Stimulated activated naive CD8-positive, alpha-beta T cell treated with anti-CD3 and anti-CD28 coated beads, Interleukin-15, Interleukin-2, amounts not matched to agents 100 U/mL and 50 U/mL, for 24 hours (primary cell): ENCODE data around the gene RGCC.
A peak's percentile ranks its signal among the peaks of the same experiment; 100 is the strongest.

Experiments
- ATAC-seq: fragments of 150-1000 bp; cut with Tn5 transposase; one replicate; pipeline ENCODE4 v1.10.0; 2021
- DNase-seq: peaks from one replicate; pipeline ENCODE4 v3.0.0; 2021

Gene RGCC

GRCh38 chr13:41454170-41454569 is 3.2 kb upstream of the RGCC start:
- DNase-seq (no peak), ATAC-seq (no peak)

- DNase-seq: no peak
- ATAC-seq: no peak
These were observed 1.5 kb upstream of the RGCC start for GRCh38 chr13:41455725-41456419.

DNA sequence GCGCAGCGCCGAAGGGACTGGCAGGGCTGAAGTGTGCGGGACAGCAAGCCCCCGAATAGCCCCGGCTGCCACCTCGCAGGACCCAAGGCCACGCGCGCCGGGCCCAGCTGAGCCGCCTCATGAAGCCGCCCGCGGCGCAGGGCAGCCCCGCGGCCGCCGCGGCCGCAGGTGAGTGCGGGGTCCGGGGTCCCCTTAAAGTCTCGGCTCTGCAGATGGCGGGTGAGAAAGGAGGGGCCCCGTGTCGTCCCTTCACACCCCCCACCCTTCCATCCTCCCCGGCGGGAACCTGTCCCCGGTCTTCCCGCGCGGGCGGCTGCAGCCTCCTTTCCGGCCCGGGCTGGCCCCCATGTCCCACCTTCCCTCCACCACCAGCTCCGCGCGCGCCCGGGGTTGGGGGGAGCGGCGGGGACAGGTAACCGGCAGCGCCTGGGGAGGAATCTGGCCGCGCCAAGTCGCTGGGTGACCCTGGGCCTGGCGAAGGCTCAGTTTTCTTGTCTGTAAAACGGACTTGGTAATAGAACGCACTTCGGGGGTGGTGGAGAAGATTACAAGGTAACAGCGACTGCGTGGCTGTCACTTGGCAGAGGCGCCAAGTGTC is 338 bp downstream of the RGCC start:
- ATAC-seq (peak; percentile 7), DNase-seq (peak; percentile 58)

DNA sequence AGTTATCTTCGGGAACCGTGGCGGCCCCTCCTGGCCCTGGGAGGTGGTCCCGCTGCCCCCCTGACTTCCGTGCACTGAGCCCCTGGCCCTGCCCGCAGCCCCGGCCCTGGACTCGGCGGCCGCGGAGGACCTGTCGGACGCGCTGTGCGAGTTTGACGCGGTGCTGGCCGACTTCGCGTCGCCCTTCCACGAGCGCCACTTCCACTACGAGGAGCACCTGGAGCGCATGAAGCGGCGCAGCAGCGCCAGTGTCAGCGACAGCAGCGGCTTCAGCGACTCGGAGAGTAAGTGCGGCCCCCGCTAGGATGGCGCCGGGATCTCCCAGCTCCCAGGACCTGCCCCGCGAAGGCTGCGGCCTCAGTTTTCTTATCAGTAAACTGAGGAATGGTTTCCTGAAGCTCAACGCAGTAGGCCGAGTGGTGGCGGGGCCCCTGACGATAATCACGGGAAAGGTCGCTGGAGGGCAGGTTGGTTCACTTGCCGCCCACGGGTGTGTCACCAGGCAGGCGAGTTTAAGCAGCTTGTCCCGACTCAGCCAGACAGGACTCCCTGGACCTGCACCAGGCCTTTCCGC is 924 bp downstream of the RGCC start:
- no peak for ATAC-seq
- DNase-seq: peak; percentile 75

- DNase-seq: peak; percentile 77
- no peak for ATAC-seq
These were observed 1.5 kb downstream of the RGCC start for GRCh38 chr13:41458761-41459431.

DNA sequence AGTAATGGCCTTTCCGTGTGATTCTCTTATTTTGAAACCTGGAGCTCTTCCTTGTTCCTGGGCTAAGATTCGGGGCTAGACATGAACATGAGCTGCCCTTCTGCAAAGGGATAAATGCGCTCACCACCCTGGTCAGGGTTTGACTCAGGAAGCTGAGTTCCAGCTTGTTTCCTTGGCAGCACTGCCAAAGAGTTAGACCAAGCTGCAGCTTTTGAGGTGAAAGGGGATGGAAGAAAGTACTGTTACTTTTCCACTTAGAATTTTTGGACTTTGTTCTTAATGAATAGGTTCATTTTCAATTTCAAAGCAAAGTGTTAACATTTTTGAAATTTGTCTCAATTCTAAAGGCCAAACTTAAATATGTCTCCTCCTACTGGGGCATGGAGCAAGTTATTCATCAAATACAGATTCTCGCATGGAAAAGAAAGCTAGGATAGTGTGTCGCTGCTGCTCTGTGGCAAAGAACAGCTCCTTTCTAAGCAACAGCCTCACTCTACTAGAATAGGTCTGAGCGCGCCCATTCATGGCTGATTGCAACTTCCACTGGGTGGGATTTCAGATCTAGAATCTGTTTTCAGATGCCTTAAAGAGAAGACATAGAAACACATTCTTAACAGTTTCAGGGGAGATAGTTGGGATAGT is 2.2 kb downstream of the RGCC start:
- DNase-seq (peak; percentile 29), ATAC-seq (peak; percentile 13)

- DNase-seq: no peak
- no peak for ATAC-seq
These were observed 2.7 kb downstream of the RGCC start for GRCh38 chr13:41460074-41460465.

DNA sequence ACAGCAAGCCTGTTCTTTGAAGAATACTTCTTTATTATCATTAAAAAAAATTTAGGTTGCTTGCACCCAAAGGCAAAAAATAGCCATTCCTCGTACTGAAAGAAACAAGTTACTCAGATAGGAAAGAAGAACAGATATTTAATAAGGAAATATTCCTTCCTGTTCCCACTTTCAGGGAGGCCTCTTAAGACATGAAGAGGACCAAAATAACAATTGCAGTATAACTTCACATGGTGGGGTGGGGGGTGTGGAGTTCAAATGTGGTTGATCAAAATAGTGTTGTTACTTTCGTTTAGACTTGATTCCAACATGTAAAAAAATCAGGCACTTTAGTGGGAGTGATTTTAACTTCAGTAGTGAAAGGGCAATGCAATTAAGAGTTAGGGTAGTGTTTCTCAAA is 3.6 kb downstream of the RGCC start:
- DNase-seq: no peak

DNA sequence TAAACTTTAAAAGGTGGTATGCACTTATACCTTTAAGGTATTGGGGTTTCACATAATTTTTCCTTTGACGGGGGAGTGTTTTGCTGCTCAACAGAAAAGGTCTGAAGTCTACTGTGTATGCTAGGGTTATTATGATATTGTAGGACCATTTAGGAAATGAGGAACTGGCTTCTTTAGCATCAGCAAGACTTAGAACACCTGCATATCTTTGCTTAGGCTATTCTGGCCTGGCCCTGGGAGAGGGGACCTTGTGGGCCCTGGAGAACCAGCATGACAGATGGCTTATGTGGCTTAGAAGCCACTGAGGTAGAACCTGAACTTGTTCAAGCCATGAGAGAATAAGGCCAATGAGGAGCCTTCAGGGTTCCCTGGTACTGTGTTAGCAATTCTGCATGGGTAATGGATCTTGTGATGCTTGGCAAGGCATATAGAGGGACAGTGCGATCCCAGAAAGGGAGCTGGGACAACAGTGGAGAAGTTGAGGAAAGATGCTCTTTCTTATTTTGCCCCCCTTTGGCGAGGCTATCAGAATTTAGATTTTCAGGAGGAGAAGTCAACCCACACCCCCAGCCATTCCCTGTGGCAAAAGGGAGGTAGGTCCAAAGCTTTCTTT is 4.3 kb downstream of the RGCC start:
- DNase-seq: no peak
- no peak for ATAC-seq

More for the DNA sequence above, 3.6 kb downstream of the RGCC start:
- no peak for ATAC-seq

DNA sequence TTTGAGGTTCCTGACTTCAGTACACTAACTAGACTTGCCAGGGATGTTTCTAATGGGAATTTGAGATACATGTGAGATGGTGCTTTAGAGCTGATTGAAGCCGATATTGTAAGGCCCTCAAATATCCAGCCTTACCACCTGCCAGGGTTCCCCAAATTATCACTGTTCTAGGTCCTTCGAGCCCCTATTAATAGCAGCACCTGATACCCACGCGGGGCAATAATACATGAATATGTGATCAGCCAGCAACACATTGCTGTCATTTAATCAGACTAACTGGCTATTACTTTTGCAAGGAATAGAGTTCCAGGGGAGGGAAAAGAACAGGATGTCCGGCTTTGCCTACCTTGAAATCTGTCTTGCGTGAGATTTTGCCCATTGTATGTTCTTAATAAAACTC is 5.1 kb downstream of the RGCC start:
- no peak for DNase-seq
- no peak for ATAC-seq

- DNase-seq: peak; percentile 76
These were observed 6.7 kb downstream of the RGCC start for GRCh38 chr13:41463838-41464602.

DNA sequence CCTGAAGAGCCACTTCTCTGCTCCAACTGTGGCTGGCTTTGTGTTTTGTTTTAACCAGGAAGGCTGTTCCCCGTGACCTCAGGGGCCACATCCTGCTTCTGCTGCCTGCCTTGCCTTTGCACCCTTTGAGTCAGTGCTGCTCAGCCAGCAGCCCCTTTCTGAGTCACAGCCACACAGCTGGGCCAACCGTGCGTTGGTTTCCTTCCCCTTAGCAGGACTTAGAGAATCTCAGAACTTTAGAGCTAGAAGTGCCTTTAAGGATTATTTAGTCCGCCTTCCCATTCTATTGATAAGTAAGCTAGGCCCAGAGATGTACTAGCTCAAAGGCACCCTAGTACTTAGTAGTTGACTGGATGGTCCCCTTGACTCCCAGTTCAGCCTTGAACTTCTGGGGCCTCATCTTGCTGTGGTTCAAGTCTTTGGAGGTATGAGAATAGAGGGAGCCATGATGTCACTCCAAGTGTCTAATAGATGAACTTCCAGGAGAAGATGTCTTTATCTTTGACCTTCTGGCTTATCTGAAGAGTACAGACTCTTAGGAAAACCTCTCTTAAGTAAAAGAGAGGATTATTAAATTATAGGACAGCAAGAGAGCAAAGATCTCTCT is 8.0 kb downstream of the RGCC start:
- DNase-seq (peak; percentile 86), ATAC-seq (peak; percentile 86)

More at GRCh38 chr13:41463838-41464602, 6.7 kb downstream of the RGCC start:
- peak; percentile 57 for ATAC-seq

GRCh38 chr13:41465898-41466320 is 8.6 kb downstream of the RGCC start:
- ATAC-seq (no peak), DNase-seq (no peak)

- ATAC-seq (no peak), DNase-seq (no peak)
These were observed 10.1 kb downstream of the RGCC start for GRCh38 chr13:41467425-41467945.

DNA sequence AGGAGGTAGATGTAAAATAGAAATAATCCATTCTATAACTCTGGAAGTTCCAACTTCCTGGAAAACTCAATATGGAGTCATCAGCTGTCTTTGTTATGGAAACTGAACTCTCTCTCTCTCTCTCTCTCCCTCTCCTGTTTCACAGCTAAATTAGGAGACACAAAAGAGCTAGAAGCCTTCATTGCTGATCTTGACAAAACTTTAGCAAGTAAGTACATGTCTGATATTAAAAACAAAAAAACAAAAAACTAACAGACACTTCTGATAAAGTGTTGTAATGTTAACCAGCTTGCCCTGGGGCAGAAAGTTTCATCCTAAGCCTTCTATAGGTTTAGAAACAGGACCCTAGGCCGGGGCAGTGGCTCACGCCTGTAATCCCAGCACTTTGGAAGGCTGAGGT is 11.3 kb downstream of the RGCC start:
- no peak for DNase-seq
- no peak for ATAC-seq

- ATAC-seq (peak; percentile 86), DNase-seq (peak; percentile 62)
These were observed 12.8 kb downstream of the RGCC start for GRCh38 chr13:41470196-41470595.

DNA sequence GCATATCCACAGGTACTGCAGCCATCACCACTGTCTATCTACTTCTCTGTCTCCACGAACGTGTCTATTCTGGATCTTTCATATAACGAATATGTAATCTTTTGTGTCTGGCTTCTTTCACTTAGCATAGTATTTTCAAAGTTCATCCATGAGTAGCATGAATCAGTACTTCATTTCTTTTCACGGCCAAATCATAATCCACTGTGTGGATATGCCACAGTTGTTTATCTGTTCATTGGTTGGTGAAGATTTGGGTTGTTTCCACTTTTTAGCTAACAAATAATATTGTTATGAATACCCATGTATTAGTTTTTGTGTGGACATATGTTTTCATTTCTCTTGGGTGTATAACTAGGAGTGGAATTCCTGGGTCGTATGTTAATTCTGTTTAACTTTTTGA is 14.4 kb downstream of the RGCC start:
- no peak for DNase-seq
- ATAC-seq: no peak

DNA sequence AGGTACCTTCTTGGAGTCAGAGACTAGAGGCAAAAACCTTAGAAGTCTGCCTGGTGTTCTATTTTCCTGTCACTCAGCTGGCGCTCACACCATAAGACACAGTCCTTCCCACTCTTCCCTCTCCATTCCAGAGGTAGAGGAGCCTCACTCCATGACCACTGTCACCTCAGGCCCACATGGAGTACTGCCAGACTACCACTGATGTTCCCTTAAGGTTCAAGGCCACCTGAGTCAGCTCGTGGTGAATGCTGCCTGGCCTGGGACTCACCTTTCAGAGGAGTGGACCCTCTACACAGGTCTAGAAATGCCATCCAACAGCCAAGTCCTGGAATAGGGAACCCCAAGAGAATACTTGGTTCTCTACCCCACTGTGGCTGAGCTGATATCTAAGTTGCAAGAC is 29.9 kb downstream of the RGCC start:
- ATAC-seq: no peak
- DNase-seq: no peak

GRCh38 chr13:41488124-41488523 is 30.8 kb downstream of the RGCC start:
- ATAC-seq: peak; percentile 58
- no peak for DNase-seq

- DNase-seq: no peak
These were observed 33.1 kb downstream of the RGCC start for GRCh38 chr13:41490371-41491015.

More at GRCh38 chr13:41490371-41491015, 33.1 kb downstream of the RGCC start:
- ATAC-seq: no peak
